SW 1271 (cell line): ENCODE data around the gene MRPL17.

Experiments used
- DNase-seq, 2 experiments: peaks; one replicate each; lab custom pipeline; 2025; lab: John Stamatoyannopoulos, UW

The MRPL17 gene

GRCh38 chr11:6654281-6655019 is 28.7 kb downstream of the MRPL17 start:
- DNase-seq = no peak

- DNase-seq = no peak
Observed at GRCh38 chr11:6653656-6654055, 29.5 kb downstream of the MRPL17 start.

GRCh38 chr11:6653097-6653496 is 30.0 kb downstream of the MRPL17 start:
- DNase-seq = no peak

- no peak for DNase-seq
Observed at GRCh38 chr11:6652182-6652581, 31.0 kb downstream of the MRPL17 start.

GRCh38 chr11:6650980-6651379 is 32.2 kb downstream of the MRPL17 start:
- no peak for DNase-seq

- no peak for DNase-seq
Observed at GRCh38 chr11:6650104-6650503, 33.0 kb downstream of the MRPL17 start.

- DNase-seq = no peak
Observed at GRCh38 chr11:6648501-6648900, 34.6 kb downstream of the MRPL17 start.

GRCh38 chr11:6647836-6648235 is 35.3 kb downstream of the MRPL17 start:
- no peak for DNase-seq

GRCh38 chr11:6646918-6647679 is 36.0 kb downstream of the MRPL17 start:
- DNase-seq = no peak

GRCh38 chr11:6646576-6646917 is 36.6 kb downstream of the MRPL17 start:
- DNase-seq = no peak

- no peak for DNase-seq
Observed at GRCh38 chr11:6646071-6646470, 37.1 kb downstream of the MRPL17 start.

GRCh38 chr11:6642957-6643356 is 40.2 kb downstream of the MRPL17 start:
- no peak for DNase-seq

GRCh38 chr11:6640985-6641701 is 42.0 kb downstream of the MRPL17 start:
- DNase-seq = no peak

- DNase-seq = no peak
Observed at GRCh38 chr11:6640036-6640984, 42.8 kb downstream of the MRPL17 start.

GRCh38 chr11:6638429-6638828 is 44.7 kb downstream of the MRPL17 start:
- no peak for DNase-seq

GRCh38 chr11:6637871-6638270 is 45.3 kb downstream of the MRPL17 start:
- no peak for DNase-seq

- DNase-seq = no peak
Observed at GRCh38 chr11:6636480-6636879, 46.7 kb downstream of the MRPL17 start.

GRCh38 chr11:6635082-6635932 is 47.8 kb downstream of the MRPL17 start:
- no peak for DNase-seq

- no peak for DNase-seq
Observed at GRCh38 chr11:6634534-6634933, 48.6 kb downstream of the MRPL17 start.

GRCh38 chr11:6633422-6634408 is 49.4 kb downstream of the MRPL17 start:
- no peak for DNase-seq
